Astrocyte of the hippocampus (primary cell): ENCODE data around the gene H19.

Experiments used
- DNase-seq: peaks from one replicate; pipeline ENCODE4 v3.0.0; 2011; ENCODE audit warnings: low read depth, low spot score

Gene H19

GRCh38 chr11:1983601-1983961 lies 14.1 kb downstream of the H19 start:
- DNase-seq, result no peak

GRCh38 chr11:1982873-1983600 lies 14.6 kb downstream of the H19 start:
- no peak for DNase-seq

- no peak for DNase-seq
These were observed 18.0 kb downstream of the H19 start for GRCh38 chr11:1979607-1980006.

- no peak for DNase-seq
These were observed 18.7 kb downstream of the H19 start for GRCh38 chr11:1978720-1979473.

GRCh38 chr11:1975185-1975584 lies 22.5 kb downstream of the H19 start:
- DNase-seq, result no peak

- DNase-seq, result no peak
These were observed 26.7 kb downstream of the H19 start for GRCh38 chr11:1970956-1971355.

- DNase-seq, result no peak
These were observed 27.9 kb downstream of the H19 start for GRCh38 chr11:1969776-1970175.

GRCh38 chr11:1969035-1969434 lies 28.6 kb downstream of the H19 start:
- no peak for DNase-seq

- no peak for DNase-seq
These were observed 29.1 kb downstream of the H19 start for GRCh38 chr11:1968454-1969002.

GRCh38 chr11:1967641-1968225 lies 29.9 kb downstream of the H19 start:
- DNase-seq, result no peak

GRCh38 chr11:1966531-1966930 lies 31.1 kb downstream of the H19 start:
- no peak for DNase-seq

- no peak for DNase-seq
These were observed 32.7 kb downstream of the H19 start for GRCh38 chr11:1964955-1965354.

- no peak for DNase-seq
These were observed 33.3 kb downstream of the H19 start for GRCh38 chr11:1964348-1964747.

- DNase-seq, result no peak
These were observed 33.8 kb downstream of the H19 start for GRCh38 chr11:1963864-1964263.

GRCh38 chr11:1959786-1960185 lies 37.9 kb downstream of the H19 start:
- DNase-seq, result no peak

- no peak for DNase-seq
These were observed 39.3 kb downstream of the H19 start for GRCh38 chr11:1958367-1958766.

GRCh38 chr11:1953489-1954266 lies 44.0 kb downstream of the H19 start:
- DNase-seq, result no peak

GRCh38 chr11:1952806-1953482 lies 44.7 kb downstream of the H19 start:
- DNase-seq, result no peak

GRCh38 chr11:1949922-1950321 lies 47.7 kb downstream of the H19 start:
- no peak for DNase-seq

GRCh38 chr11:1949302-1949701 lies 48.3 kb downstream of the H19 start:
- no peak for DNase-seq

GRCh38 chr11:1948389-1948788 lies 49.3 kb downstream of the H19 start:
- no peak for DNase-seq
